ENCODE results near the gene PHB1. TPM values are rescaled to one million over a fixed set of nuclear protein-coding genes. Genes with fewer than 3 reads are reported as not detected.

PHB1 gene
- total RNA-seq, 1 donor from 2014 or later, result 136 TPM

- peaks cover 46% of the 10 kb centered on the region for H3K27me3 Mint-ChIP-seq (ENCODE audit: low read depth)
- H3K9me3 Mint-ChIP-seq, result no peaks in the 10 kb centered on the region
- no peaks in the 10 kb centered on the region for H3K36me3 Mint-ChIP-seq
- H3K4me1 Mint-ChIP-seq, result peaks cover 24% of the 10 kb centered on the region
- no peak overlapping the region for H3K4me3 Mint-ChIP-seq
- no peak overlapping the region for H3K27ac Mint-ChIP-seq
- no peak for DNase-seq (ENCODE audit: low spot score in 2 of 2, unreplicated experiment in 2 of 2)
- no peak for TF ChIP-seq CTCF (IDR thresholded peaks at IDR 0.05; ENCODE audit: unreplicated experiment)
Measured at GRCh38 chr17:49444384-49444783, 29.7 kb upstream of the PHB1 start.

- Mint-ChIP-seq H3K4me3 (no peak overlapping the region), H3K4me1 (peaks cover 29% of the 10 kb centered on the region), H3K9me3 (no peaks in the 10 kb centered on the region), H3K27ac (no peak overlapping the region), H3K27me3 (ENCODE audit: low read depth) (peaks cover 51% of the 10 kb centered on the region), H3K36me3 (no peaks in the 10 kb centered on the region)
- DNase-seq (ENCODE audit: low spot score in 2 of 2, unreplicated experiment in 2 of 2), result no peak
- TF ChIP-seq CTCF (IDR thresholded peaks at IDR 0.05; ENCODE audit: unreplicated experiment), result no peak
Measured at GRCh38 chr17:49443862-49444261, 29.2 kb upstream of the PHB1 start.

- Mint-ChIP-seq H3K4me1 (peaks cover 36% of the 10 kb centered on the region), H3K4me3 (no peak overlapping the region)
Measured at GRCh38 chr17:49442041-49442440, 27.4 kb upstream of the PHB1 start.

GRCh38 chr17:49441578-49441977 lies 26.9 kb upstream of the PHB1 start:
- DNase-seq (ENCODE audit: low spot score in 2 of 2, unreplicated experiment in 2 of 2), result no peak
- H3K27me3 Mint-ChIP-seq (ENCODE audit: low read depth), result peaks cover 69% of the 10 kb centered on the region
- no peak for TF ChIP-seq CTCF (IDR thresholded peaks at IDR 0.05; ENCODE audit: unreplicated experiment)
- H3K36me3 Mint-ChIP-seq, result no peaks in the 10 kb centered on the region
- H3K4me1 Mint-ChIP-seq, result peaks cover 36% of the 10 kb centered on the region
- H3K27ac Mint-ChIP-seq, result no peak overlapping the region
- H3K4me3 Mint-ChIP-seq, result no peak overlapping the region
- H3K9me3 Mint-ChIP-seq, result no peaks in the 10 kb centered on the region

More at GRCh38 chr17:49442041-49442440, 27.4 kb upstream of the PHB1 start:
- TF ChIP-seq CTCF (IDR thresholded peaks at IDR 0.05; ENCODE audit: unreplicated experiment), result no peak
- no peaks in the 10 kb centered on the region for H3K36me3 Mint-ChIP-seq
- H3K27ac Mint-ChIP-seq, result no peak overlapping the region
- no peak for DNase-seq (ENCODE audit: low spot score in 2 of 2, unreplicated experiment in 2 of 2)
- H3K27me3 Mint-ChIP-seq (ENCODE audit: low read depth), result peaks cover 66% of the 10 kb centered on the region
- no peaks in the 10 kb centered on the region for H3K9me3 Mint-ChIP-seq

GRCh38 chr17:49440581-49440980 lies 25.9 kb upstream of the PHB1 start:
- no peak for DNase-seq (ENCODE audit: low spot score in 2 of 2, unreplicated experiment in 2 of 2)
- H3K27ac Mint-ChIP-seq, result no peak overlapping the region
- no peak overlapping the region for H3K4me3 Mint-ChIP-seq
- H3K4me1 Mint-ChIP-seq, result peaks cover 41% of the 10 kb centered on the region
- H3K9me3 Mint-ChIP-seq, result no peaks in the 10 kb centered on the region
- no peak for TF ChIP-seq CTCF (IDR thresholded peaks at IDR 0.05; ENCODE audit: unreplicated experiment)
- peaks cover 66% of the 10 kb centered on the region for H3K27me3 Mint-ChIP-seq (ENCODE audit: low read depth)
- no peaks in the 10 kb centered on the region for H3K36me3 Mint-ChIP-seq

Measured in mesothelial cell of epicardium (in vitro differentiated cells).